ENCODE measurements around the gene THTPA.

The THTPA gene

DNA sequence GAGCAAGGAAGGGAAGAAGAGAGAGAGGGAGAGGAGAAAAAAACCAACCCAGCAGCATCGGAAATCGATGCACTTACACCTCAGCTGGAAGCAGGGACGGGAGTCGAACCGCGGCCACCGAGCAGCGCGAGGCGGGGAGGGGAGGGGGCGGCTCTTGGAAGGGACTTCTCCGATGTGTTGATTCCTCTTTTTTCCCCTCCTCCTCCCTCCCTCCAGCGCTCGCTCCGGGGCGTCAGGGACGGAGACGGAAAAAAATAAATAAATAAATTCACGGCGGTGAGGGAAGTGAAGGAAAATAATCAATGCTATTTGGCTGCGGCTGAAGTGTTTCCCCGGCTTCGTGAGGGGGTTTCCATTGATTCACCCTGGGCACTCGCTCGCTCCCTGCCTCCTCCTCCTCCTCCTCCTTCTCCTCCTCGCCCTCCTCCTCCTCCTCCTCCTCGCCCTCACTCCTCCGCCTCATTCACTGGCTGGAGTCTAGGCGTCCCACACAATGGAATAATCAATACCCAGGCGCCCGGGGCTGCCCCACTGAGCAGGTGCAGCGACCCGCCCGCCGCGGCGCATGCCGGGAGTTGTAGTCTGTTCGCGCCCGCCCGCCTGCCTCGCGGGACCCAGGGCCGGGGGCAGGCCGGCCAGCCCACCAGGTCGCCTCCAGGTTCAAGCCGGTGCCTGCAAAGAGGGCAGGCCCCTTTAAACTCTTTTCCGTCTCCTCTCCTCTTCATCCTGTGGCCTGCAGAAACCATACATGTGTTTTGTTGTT, 4.6 kb upstream of the THTPA start, which contains the start of gene ZFHX2:
TSS of gene ZFHX2 (minus strand) at position 500 of the 763 bp plus-strand sequence. CDS start 16,440 bp downstream, outside the sequence.
- DNase-seq = no peak

DNA sequence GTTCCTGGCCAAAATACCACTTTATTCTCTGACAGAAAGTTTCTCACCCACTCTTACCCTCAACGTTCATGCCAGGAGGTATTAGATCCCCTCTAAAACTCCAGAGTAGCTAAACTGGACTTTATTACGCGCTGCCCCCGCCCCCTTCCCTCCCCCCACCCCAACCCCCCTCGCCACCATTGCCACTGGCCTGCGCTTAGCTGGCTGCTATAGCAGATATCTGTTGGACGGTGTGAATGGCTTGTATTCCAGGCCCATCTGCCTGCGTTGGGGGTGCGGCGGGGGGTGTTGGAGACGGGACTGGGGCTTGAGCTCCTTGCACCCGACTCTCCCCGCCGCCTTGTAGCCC, 564 bp upstream of the THTPA start:
- DNase-seq = no peak

DNA sequence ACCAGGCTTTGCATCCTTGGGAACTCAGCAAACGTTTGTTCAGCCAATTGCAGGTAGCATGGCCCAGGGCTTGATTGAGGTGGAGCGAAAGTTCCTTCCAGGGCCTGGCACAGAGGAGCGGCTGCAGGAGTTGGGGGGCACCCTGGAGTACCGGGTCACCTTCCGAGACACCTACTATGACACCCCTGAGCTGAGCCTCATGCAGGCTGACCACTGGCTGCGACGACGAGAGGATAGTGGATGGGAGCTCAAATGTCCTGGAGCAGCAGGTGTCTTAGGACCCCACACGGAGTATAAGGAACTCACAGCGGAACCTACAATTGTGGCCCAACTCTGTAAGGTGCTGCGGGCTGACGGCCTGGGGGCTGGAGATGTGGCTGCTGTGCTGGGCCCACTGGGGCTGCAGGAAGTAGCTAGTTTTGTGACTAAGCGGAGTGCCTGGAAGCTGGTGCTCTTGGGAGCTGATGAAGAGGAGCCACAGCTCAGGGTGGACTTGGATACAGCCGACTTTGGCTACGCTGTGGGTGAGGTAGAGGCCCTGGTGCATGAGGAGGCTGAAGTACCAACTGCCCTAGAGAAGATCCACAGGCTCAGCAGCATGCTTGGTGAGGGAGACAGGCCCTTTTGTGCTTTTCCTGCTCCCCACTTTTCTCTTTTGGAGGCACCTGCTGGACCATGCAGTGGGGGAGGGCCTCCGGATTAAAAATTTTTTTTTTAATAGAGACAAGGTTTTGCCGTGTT, 799 bp downstream of the THTPA start:
- no peak for DNase-seq

DNA sequence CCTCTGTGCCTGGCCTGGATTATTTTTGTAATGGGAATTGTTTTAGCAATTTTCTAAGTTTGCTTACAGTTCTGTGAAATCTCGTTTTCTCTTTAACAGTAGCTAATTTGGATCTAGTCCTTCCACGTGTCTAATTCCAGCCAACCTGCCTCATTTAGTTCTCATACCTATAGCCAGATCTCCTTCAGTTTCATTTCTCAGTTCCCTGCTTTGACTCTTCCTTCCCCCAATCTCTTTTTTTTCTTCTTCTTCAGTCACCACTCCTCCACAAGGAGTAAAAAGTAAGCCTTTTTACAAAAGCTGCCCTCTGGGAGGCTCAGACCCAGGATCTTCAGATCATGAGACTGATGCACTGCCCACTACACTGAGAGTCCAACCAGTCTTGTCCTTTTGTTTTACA, 1.4 kb downstream of the THTPA start:
- DNase-seq = no peak

DNA sequence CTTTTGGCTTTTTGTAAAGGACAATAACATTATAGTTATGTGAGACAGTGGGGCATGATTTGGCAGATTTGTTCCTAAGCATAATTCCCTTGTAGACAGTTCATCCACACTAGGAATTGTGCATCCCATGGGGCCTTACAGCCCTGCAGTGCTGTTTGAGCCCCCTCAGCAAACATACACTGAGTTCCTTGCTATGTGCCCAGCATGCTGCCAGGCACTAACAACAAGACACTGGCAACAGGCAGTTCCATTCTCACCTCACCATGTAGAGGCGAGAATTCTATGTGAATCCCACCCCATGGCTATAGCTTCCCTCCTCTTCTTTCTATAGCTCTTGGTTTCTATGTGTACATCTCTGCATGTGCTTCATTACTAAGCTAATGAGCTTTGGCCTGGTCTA, 1.9 kb downstream of the THTPA start:
- no peak for DNase-seq

DNA sequence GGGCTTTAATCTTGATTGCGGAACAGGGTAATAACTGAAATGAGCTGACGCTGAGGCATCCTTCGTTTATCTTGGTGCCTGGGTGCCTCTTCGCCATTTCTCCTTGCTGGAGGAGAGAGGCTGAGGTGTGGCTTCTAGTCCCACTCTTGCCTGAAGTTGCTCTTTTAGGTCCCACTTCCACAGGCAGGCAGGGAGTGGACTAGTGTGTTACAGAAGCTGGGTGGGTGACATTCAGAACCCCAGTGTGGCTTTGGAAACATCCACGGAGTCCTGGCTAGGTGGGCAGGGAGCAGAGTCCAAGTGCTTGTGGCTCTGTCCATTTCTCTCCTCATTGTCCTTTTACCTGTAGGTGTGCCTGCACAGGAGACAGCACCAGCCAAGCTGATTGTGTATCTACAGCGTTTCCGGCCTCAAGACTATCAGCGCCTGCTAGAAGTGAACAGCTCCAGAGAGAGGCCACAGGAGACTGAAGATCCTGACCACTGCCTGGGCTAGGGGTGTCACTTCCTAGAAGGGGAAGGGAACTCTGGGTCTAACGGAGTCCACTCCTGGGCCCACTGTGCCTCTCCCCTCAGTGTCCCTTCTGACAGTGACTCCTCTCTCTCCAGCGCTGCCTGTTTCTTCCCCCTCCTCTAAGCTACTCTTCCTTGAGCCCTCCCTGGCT, 2.4 kb downstream of the THTPA start:
- no peak for DNase-seq

DNA sequence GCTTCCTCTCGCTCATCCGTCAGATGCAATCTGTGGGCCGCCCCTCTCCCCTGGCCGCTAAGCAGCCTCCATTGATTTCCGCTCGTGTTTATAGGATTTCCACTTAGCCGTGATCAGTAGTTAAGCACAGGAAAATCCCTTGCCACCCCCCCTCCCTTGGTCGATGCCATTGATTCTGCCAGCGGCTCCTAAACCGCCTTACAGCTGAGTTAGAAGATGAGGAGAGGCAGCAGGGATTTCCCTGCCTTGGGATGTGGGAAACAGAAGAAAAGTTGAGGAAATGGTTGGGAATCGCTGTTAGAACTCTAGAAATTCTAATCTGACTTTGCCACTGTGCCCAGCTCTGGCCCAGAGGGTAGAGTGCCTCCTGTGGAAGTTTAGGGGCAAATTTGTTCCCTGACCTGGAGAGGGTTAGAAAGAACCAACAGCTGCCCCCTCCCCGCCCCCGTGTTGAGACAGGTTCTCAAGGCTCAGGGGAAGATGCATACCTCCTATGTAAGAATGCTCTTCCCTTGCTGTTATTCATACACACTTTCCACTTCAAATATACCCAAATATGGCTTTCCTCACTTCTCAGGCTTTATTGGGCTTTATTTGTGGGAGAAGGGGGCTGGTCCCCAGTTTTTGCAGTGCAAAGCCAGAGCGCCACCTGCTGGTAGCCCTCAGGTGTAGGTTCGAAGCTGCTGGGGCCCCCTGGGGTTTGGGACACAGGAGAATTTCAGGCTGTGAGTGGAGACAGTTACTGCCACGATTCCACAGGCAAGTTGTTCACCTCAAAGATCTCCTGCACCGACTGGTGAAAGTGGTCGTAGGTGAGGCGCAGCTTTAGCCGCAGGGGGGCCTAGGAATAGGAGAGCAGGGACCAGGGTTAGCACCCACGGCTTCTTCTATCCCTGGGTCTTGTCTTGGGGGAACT, 3.2 kb downstream of the THTPA start:
- DNase-seq = no peak

DNA sequence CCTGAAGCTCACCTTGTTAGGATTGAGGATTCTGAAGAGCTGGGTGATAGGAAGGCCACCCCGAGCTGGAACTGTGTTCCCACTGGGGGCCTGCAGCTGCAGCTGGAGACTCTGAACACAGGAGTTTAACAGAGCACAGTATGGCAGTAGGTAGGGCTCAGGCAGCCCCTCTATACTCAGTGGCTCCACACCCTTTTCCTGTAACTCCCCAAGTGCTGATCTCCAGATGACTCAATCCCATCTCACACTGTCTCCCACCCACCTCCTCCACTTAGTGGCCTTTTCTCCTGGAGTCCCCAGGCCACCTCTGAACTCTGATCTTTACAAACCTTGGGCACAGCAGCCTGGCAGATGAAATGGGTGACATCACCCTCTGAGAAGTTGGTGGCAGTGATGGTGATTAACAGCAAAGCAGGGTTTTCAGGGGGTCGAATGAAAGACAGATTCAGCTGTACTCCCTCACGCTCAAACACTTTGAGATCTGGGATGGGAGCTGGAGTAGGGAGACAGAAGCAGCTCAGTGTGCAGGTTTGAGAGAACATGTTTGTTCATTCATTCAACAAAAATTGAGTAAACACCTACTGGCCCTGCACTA, 4.0 kb downstream of the THTPA start:
- DNase-seq = no peak

DNA sequence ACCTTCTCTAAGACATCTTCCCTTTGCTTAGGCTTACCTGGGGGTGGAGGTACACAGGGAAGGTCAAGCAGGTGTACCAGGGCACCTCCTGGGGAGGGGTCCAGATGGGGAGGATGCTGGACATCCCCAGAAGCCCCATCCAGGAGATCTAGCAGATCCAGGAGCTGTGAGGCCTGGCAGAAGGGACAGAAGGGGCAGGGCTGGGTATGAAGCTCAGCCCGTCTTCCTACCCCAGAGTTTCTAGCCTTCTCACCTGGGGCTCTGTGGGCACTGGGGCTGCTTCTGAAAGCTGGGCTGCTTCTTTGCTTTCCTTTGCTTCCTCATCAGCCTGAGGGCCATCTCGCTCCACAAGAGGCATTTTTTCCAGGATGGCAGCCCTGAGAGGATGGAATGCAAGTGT, 5.2 kb downstream of the THTPA start:
- no peak for DNase-seq

DNA sequence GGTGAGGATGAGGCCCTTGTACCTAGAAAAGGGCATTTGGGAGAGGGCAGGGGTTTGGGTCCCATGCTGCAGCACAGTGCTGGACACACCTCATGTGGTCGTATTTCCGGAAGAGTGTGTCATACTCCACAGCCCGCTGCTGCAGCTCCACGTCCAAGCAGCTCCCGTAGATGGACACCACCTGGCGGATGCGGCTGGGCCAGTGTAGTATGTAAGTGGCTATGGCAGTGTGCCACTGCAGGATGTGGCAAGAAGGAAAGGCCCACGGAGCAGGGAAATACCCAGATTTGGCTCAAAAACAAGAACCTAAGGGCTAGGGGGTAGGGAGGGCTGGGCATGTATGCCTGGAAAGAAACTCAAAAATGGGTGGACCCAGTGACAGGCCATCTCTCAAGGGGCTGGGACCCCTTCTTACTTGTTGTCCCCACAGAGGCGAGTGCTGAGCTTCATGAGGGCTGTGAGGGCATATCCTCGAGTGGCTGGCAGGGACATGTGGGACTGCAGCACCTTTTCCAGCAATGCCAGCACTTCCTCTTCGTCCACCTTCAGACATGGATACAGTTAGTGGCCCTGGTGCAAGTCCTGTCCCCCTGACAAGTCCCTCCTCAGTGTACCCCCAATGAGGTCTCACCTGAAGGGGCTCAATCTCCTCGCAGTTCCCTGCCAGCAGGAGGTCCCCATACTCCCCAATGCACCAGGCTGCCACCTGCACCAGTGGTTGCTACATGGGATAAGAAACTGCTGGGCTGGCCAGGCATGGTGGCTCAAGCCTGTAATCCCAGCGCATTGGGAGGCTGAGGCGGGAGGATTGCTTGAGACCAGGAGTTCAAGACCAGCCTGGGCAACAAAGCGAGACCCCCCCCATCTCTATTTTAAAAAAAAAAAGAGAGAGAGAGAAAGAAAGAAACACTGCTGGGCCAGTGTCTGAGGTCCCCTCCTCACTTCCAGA, 6.1 kb downstream of the THTPA start:
- DNase-seq = no peak

DNA sequence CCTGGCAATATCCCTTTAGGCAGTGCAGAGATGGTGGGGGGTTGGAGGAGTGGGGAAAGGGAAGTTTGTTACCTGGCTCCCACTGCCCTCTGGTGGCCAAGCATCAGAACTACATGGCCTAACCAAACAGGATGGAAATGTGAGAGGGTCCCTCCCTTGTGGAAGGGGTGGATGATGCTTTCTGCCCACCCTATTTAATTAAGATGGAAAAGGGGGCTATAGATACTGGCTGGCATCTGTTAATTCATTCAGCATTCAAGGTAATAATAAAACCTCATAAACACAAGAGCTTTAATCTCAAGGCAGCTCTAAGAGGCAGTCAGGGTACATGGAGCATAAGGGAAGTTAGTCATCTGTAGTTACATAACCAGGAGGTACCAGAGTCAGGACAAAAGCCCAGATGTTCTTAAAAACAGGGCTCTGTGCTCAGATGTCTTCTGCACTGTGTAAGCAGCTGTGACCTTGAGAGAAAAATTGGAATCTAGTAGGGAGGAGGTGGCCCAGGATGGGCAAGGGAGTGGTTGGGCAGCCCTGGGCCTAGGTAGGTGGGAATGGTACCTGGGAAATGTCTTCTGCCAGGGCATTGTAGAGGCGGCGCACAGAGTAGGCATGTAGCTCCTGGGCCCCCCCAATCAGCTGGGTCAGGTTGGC, 6.9 kb downstream of the THTPA start:
- DNase-seq = no peak

DNA sequence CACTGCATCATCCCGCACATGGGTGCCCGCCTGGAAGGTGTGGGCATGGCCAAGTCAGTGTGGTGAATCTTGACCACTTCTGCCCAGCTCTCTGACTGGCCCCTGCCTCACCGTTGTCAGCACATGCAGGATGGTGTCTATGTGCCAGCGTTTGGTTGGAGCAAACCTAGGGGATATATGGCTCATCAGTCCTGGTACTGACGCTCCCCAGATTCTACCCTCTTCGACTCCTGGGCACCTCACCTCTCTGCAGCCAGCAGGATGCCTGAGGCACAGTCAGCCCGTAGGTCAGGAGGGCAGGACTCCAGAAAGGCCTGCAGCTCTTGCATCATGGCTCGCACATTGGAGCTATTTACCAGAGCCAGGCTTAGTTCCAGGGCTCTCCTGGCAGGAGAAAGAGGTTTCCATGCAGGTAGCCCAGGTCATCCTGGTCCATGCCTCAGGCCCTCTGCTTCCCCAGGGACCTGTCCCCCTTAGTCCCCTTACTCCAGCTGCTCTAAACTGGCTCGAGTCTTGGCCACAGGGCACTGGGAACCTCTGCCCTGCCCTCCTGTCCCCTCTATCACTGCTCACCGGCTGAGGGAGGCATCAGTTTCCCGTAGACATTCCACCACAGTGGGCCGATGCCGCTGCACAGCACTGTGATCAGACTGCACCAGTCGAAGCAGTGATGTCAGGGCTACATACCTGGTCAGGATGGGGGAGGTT, 7.6 kb downstream of the THTPA start:
- no peak for DNase-seq

DNA sequence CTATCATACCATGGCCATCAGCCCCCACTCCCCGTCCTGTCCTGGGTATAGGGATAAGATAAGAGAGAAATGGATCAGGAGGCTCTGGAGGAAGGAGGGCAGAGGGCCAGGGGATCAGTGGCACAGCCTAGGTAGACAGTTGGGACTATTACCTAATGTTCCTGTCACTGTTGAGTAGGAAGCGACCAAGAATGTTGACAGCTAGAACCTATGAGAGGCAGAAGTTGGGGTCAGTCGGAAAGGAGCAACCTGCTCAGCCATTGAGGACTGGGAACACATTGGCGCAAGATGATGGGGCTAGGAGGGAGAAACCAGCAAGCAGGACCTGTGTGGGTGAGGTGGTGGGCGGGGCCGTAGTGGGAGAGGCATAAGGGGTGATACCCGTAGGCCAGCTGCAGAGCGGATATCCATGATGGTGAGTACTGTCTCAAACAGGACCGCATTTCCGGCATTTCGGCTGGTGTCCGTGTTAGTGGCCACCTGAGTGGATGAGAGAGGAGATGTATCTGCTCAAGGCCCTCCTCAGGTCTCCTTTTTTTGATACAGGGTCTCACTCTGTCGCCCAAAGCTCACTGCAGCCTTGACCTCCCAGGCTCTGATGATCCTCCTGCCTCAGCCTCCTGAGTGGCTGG, 8.2 kb downstream of the THTPA start:
- DNase-seq = no peak

DNA sequence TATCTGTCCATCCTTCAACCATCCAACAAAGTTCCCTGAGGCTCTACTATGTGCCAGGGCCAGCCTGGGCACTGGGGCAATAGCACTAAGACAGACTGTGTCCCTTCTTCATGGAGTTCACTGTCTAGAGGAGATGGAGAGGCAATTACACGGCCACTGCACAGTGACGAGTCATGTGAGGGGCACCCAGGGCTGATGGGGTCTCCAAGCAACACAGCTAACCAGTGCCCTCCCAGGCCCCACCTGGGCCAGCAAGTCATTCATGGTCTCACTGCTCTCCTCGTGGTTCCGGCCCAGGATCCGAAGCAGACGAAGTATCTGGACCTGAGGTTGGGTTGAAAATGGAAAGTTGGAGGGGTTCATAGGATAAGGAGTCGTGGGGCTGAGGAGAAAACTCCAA, 8.8 kb downstream of the THTPA start:
- no peak for DNase-seq

DNA sequence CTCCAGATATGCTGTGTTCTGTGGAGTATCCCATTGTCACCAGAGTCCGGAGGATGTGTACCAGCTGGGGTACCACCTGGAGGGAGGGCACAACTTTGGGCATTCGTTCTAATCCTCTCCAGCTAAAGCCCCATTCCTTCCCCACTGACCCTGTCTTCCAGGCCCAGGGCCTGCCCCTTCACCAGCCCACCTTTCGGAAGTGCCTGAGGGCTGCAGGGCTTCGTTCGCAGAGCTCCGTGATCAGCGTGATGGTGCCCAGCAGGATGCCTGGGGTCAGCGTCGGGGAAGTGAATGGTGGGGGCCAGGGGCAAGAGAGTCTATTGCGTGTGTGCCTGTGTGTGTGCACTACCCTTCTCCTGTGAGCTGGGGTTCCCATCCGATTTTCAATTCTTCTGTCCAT, 9.6 kb downstream of the THTPA start:
- DNase-seq = no peak

DNA sequence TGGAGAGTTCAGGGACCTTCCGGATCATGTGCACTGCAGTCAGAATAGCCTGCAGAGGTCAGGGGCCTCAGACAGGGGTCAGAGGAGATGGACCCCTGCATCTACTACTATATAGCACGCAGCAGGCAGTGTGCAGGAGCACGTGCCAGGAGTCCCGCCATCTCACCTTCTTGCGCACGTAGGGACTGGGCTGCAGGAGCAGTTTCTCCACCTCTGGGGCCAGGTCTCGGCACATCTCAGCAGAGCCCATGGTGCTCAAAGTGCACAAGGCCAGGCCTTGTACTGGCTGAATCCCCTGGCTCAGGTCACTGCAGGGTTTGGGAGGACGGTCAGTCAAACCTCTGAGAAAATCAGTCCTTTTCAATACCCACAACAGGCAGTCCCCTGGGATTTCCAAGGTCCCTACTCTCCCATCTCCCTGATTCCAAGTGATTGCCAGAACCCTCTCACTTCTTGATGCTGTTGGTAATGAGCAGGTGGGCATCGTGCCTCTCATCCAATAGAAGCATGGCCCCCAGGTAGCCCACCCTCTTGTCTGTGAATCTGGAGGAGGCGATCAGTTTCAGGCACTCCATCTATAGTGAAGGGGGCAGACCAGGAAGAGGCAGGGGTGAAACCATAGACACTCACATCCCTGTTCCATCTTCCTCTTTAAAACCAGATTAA, 10.2 kb downstream of the THTPA start:
- no peak for DNase-seq

DNA sequence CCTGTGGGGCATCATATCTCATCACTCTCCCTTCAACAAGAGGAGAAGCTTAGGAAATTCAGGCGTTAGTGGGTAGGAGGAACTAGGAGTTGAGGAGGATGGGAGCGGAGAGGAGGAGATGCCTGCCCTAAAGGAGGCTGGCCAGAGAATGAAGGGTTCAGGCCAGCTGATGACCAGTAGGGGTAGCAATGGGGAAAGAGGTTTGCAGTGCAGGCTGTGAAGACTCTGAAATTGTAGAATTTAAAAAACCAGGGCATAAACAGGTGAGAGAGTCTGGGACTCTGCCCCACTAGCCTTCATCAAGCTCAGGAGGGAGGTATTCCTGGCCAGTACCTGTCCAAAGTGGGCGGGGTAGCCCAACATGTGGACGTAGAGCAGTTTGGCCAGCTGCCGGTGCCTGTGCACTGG, 10.7 kb downstream of the THTPA start:
- no peak for DNase-seq

DNA sequence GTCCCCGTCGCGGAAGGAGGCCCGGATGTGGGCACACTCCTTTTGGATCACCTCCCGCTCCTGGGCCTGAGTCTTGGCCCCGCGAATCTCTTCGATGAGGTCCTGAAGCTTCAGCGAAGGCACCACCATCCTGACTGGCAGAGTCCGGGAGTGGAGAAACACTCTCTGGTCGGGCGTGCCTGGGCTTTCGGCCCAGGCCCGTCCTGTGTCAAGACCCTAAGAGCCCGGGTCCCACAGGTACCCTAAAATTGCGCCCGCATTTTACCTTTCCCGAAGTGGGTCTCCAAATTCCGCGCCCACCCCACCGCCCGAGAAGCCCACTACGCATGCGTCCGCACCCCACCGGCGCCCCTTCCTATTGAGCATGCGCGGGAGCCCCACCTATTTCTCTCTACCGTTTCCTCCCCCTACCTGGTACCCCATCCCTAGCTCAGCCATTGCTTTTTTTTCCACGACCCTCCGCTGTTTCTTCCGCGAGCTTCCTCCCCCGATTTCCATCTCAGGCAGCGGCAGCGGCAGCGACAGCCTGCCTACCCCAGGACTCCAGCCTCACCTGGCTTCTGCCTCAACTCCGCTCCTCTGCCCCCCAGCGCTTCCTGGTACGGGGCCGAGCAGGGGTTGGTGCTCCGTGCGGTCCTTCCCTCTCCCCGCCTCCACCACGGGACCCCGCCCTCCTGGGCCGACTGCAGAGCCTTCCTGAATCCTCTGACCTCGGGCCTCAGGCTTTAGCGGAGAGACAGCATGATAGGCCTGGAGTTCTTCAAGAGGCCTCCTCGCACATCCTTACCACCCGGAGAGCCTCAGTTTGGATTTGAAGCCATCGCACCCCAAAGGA, 11.3 kb downstream of the THTPA start, which contains the start of gene AP1G2:
TSS of gene AP1G2 (minus strand) at position 606 of the 835 bp plus-strand sequence. CDS start at position 129, 477 bp downstream.
- no peak for DNase-seq
